MM.1S (cell line): ENCODE results near the gene GLTPD2.

ENCODE experiments used
- CTCF ChIP-seq: fragments of 300-600 bp; sonication (generic); IDR thresholded peaks from 2 replicates; pipeline ENCODE4 v1.5.1; 2016; ENCODE audit warnings: antibody characterized with exemption, low read length, mixed read lengths
- EZH2 ChIP-seq: fragments of 300-600 bp; sonication (generic); optimal IDR thresholded peaks from 2 replicates; pipeline ENCODE3; 2017; ENCODE audit warnings: low read depth, mild to moderate bottlenecking, antibody characterized with exemption, low read length, mixed read lengths
- EZH2phosphoT487 ChIP-seq: fragments of 300-600 bp; sonication (generic); IDR thresholded peaks from 2 replicates; pipeline ENCODE4 v1.6.1; 2018; ENCODE audit warnings: antibody characterized with exemption, low read length

DNA sequence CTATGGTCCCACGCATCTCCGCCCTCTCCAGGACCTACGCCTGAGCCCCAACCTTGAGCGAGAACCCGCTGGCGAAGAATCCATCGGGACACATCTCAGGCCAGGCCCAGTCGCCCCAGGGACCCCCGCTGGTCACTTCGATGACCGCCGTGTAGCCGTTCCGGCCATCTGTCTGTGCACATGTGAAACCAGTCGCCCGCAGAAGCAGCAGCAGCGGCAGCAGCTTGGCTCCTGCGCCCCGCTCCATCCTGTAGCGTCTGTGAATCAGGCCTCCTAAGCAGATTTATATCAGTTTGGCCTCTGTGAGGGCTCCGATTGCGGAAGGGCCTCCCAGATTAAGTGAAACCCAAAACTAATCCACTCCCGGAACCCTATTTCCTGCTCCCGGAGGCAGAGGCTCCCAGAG, 2.7 kb upstream of the GLTPD2 start, which contains the start of gene VMO1:
- TF ChIP-seq CTCF (no peak), EZH2 (no peak), EZH2phosphoT487 (no peak)
